Amniotic stem cell (primary cell): Measurements from ENCODE around the gene DSE.

Experiments used
- DNase-seq: peaks from one replicate; lab custom pipeline; 2025; lab: John Stamatoyannopoulos, UW

DSE gene

GRCh38 chr6:116362276-116362675 is 8.5 kb upstream of the DSE start:
- no peak for DNase-seq

- DNase-seq: no peak
These were observed 7.0 kb upstream of the DSE start for GRCh38 chr6:116363759-116364158.

GRCh38 chr6:116364321-116364720 is 6.4 kb upstream of the DSE start:
- no peak for DNase-seq

GRCh38 chr6:116365743-116366142 is 5.0 kb upstream of the DSE start:
- DNase-seq: no peak

GRCh38 chr6:116366740-116367275 is 3.9 kb upstream of the DSE start:
- DNase-seq: no peak

GRCh38 chr6:116369540-116369939 is 1.2 kb upstream of the DSE start:
- no peak for DNase-seq

- peak; percentile 76 for DNase-seq
These were observed 585 bp upstream of the DSE start for GRCh38 chr6:116369964-116370759.

- peak; percentile 93 for DNase-seq
These were observed 572 bp downstream of the DSE start for GRCh38 chr6:116371120-116371917.

- DNase-seq: no peak
These were observed 1.1 kb downstream of the DSE start for GRCh38 chr6:116371918-116372209.

GRCh38 chr6:116373300-116373699 is 2.6 kb downstream of the DSE start:
- no peak for DNase-seq

GRCh38 chr6:116373940-116374339 is 3.2 kb downstream of the DSE start:
- DNase-seq: no peak

- no peak for DNase-seq
These were observed 3.8 kb downstream of the DSE start for GRCh38 chr6:116374586-116374985.

- no peak for DNase-seq
These were observed 4.5 kb downstream of the DSE start for GRCh38 chr6:116375262-116375661.

- no peak for DNase-seq
These were observed 5.4 kb downstream of the DSE start for GRCh38 chr6:116376149-116376548.

GRCh38 chr6:116379764-116380163 is 9.0 kb downstream of the DSE start:
- no peak for DNase-seq

GRCh38 chr6:116380346-116380745 is 9.6 kb downstream of the DSE start:
- DNase-seq: no peak

- no peak for DNase-seq
These were observed 10.3 kb downstream of the DSE start for GRCh38 chr6:116381000-116381399.

- DNase-seq: no peak
These were observed 11.8 kb downstream of the DSE start for GRCh38 chr6:116382587-116382986.

- DNase-seq: no peak
These were observed 14.1 kb downstream of the DSE start for GRCh38 chr6:116384727-116385458.

GRCh38 chr6:116385459-116385802 is 14.7 kb downstream of the DSE start:
- no peak for DNase-seq

GRCh38 chr6:116385921-116386320 is 15.2 kb downstream of the DSE start:
- no peak for DNase-seq

- no peak for DNase-seq
These were observed 16.0 kb downstream of the DSE start for GRCh38 chr6:116386581-116387299.
